Activated CD8-positive, alpha-beta T cell treated with anti-CD3 and anti-CD28 coated beads for 36 hours (primary cell): Measurements from ENCODE around the gene TBC1D32. TPM values are rescaled to one million over a fixed set of nuclear protein-coding genes. Genes with fewer than 3 reads are reported as not detected.

Experiments used
- ATAC-seq: fragments of 200-7000 bp; cut with Tn5 transposase; one replicate; pipeline ENCODE4 v1.10.0; 2021; ENCODE audit warnings: mild to moderate bottlenecking, moderate library complexity
- CTCF ChIA-PET: fragments of 350-600 bp; sonication (Branson Sonifier 250); formaldehyde crosslinking; loops from one replicate; lab custom pipeline; 2021; ENCODE audit warnings: antibody characterized with exemption; lab: Charles Lee
- POLR2A ChIA-PET: fragments of 350-600 bp; sonication (Branson Sonifier 250); formaldehyde crosslinking; loops from one replicate; lab custom pipeline; 2021; ENCODE audit warnings: antibody characterized with exemption; lab: Charles Lee
- DNase-seq: peaks from one replicate; pipeline ENCODE4 v3.0.0-alpha.2; 2020
- H3K27ac Mint-ChIP-seq: one replicate; pipeline ENCODE4 v1.8.0; 2021; ENCODE audit warnings: mild to moderate bottlenecking, mixed read lengths
- H3K27me3 Mint-ChIP-seq: one replicate; pipeline ENCODE4 v1.8.0; 2021; ENCODE audit warnings: mixed read lengths
- H3K36me3 Mint-ChIP-seq: one replicate; pipeline ENCODE4 v1.8.0; 2021; ENCODE audit warnings: low read depth, mixed read lengths
- H3K4me1 Mint-ChIP-seq: one replicate; pipeline ENCODE4 v1.8.0; 2021; ENCODE audit warnings: low read depth, mixed read lengths
- H3K4me3 Mint-ChIP-seq: one replicate; pipeline ENCODE4 v1.8.0; 2021; ENCODE audit warnings: mild to moderate bottlenecking, moderate library complexity, mixed read lengths
- H3K9me3 Mint-ChIP-seq: one replicate; pipeline ENCODE4 v1.8.0; 2021; ENCODE audit warnings: mixed read lengths
- CTCF ChIP-seq: fragments of 200-600 bp; IDR thresholded peaks from one replicate; pipeline ENCODE4 v1.8.0; 2022; ENCODE audit warnings: antibody characterized with exemption, mild to moderate bottlenecking
- intact Hi-C: fragments of 100-400 bp; cut with micrococcal nuclease; formaldehyde crosslinking; loops from one replicate; pipeline ENCODE4 v1.10.0; 2022
- total RNA-seq, 2 experiments: library from RNA; stranded (reverse); gene quantifications; one replicate each; pipeline ENCODE4 v1.2.3, GENCODE V29; 2021

Gene TBC1D32
- total RNA-seq, 2 experiments from 2014 or later: 8.1 to 10.4 TPM

- intact Hi-C loops: no loop called here
- Mint-ChIP-seq H3K36me3 (peaks cover 41% of the 10 kb centered on the region), H3K9me3 (peaks cover 6% of the 10 kb centered on the region), H3K4me1 (no peaks in the 10 kb centered on the region), H3K4me3 (no peak overlapping the region), H3K27ac (no peak overlapping the region), H3K27me3 (no peaks in the 10 kb centered on the region)
- ChIA-PET CTCF (no interaction called here), POLR2A (no interaction called here)
- no peak for TF ChIP-seq CTCF
- DNase-seq (no peak), ATAC-seq (no peak)
Observed at GRCh38 chr6:121161886-121162285, 172.4 kb downstream of the TBC1D32 start.

- no peak overlapping the region for H3K4me3 Mint-ChIP-seq
- ChIA-PET POLR2A (no interaction called here), CTCF (no interaction called here)
- no peaks in the 10 kb centered on the region for H3K27me3 Mint-ChIP-seq
- no peaks in the 10 kb centered on the region for H3K4me1 Mint-ChIP-seq
- peaks cover 50% of the 10 kb centered on the region for H3K36me3 Mint-ChIP-seq
- no peak for DNase-seq
- H3K27ac Mint-ChIP-seq: no peak overlapping the region
- no peak for TF ChIP-seq CTCF
- intact Hi-C loops: no loop called here
- no peak for ATAC-seq
- H3K9me3 Mint-ChIP-seq: peaks cover 6% of the 10 kb centered on the region
Observed at GRCh38 chr6:121160276-121160675, 174.0 kb downstream of the TBC1D32 start.

DNA sequence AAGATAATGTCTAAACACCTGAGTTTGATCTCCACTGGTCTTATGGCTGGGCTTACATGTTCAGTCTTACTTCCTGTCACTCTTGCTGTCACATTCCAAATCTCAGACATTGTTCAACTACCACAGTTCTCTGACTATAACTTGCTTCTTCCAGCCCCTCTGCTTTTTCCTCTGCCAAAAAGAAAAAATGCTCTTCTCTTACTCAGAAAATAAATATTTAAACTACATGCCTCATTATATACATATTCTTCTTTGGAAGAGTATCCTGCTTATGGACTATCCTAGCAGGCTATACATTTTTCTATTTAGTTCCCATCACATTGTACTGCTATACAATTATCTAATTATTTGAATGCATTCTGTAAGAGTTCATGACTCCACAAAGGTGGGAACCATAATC, 175.4 kb downstream of the TBC1D32 start:
- H3K36me3 Mint-ChIP-seq: peaks cover 63% of the 10 kb centered on the region
- TF ChIP-seq CTCF: no peak

GRCh38 chr6:121158438-121158837, 175.8 kb downstream of the TBC1D32 start:
- no peak for TF ChIP-seq CTCF
- peaks cover 6% of the 10 kb centered on the region for H3K9me3 Mint-ChIP-seq
- CTCF ChIA-PET: no interaction called here
- no peak overlapping the region for H3K27ac Mint-ChIP-seq
- H3K36me3 Mint-ChIP-seq: peaks cover 67% of the 10 kb centered on the region
- no peak overlapping the region for H3K4me3 Mint-ChIP-seq
- no peaks in the 10 kb centered on the region for H3K4me1 Mint-ChIP-seq
- POLR2A ChIA-PET: interaction anchor here (0.5 kb wide), 1 partner anchor 511 kb away, joined by 3 read pairs; no protein-coding TSS in a partner anchor
- intact Hi-C loops: no loop called here
- no peaks in the 10 kb centered on the region for H3K27me3 Mint-ChIP-seq
- DNase-seq (no peak), ATAC-seq (no peak)

More for the DNA sequence above, 175.4 kb downstream of the TBC1D32 start:
- Mint-ChIP-seq H3K9me3 (peaks cover 6% of the 10 kb centered on the region), H3K27ac (no peak overlapping the region), H3K4me3 (no peak overlapping the region), H3K27me3 (no peaks in the 10 kb centered on the region), H3K4me1 (no peaks in the 10 kb centered on the region)
- CTCF ChIA-PET: no interaction called here
- DNase-seq (no peak), ATAC-seq (no peak)
- POLR2A ChIA-PET: interaction anchor here (0.5 kb wide), 1 partner anchor 511 kb away, joined by 3 read pairs; no protein-coding TSS in a partner anchor
- intact Hi-C loops: no loop called here

DNA sequence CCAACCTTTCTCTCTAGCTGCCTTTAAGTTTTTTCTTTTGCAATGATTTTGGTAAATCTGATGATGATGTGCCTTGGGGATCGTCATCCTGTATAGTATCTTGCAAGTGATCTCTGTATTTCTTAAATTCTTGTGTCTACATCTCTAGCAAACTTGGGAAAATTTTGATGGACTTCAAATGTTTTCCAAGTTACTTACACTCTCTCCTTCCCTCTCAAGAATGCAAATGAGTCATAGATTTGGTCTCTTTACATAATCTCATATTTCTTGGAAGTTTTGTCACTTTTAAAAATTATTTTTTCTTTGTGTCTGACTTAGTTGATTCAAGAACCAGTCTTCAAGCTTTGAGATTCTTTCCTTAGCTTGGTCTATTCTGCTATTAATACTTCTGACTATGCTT, 176.4 kb downstream of the TBC1D32 start:
- Mint-ChIP-seq H3K9me3 (peaks cover 6% of the 10 kb centered on the region), H3K4me3 (no peak overlapping the region), H3K4me1 (no peaks in the 10 kb centered on the region), H3K27me3 (no peaks in the 10 kb centered on the region), H3K27ac (no peak overlapping the region), H3K36me3 (peaks cover 73% of the 10 kb centered on the region)
- ChIA-PET POLR2A (no interaction called here), CTCF (no interaction called here)
- ATAC-seq: no peak
- intact Hi-C loops: no loop called here
- TF ChIP-seq CTCF: no peak
- no peak for DNase-seq
